IMR-90 (cell line): ENCODE results near the gene ZNF329. TPM values are rescaled to one million over a fixed set of nuclear protein-coding genes. Genes with fewer than 3 reads are reported as not detected.

Source experiments
- ATAC-seq: fragments of 200-7000 bp; cut with Tn5 transposase; 2 replicates; pipeline ENCODE4 v1.9.1; 2020; ENCODE audit warnings: low read depth, mild to moderate bottlenecking, moderate library complexity
- BruUV-seq: library from RNA; stranded (reverse); fragments of 400-500 nt; replicated peaks from 2 replicates; lab custom pipeline; 2021; lab: Mats Ljungman, UMichigan
- CTCF ChIA-PET: fragments of 300-600 bp; formaldehyde crosslinking; extraction: SDS; loops from one replicate; lab custom pipeline; 2021; ENCODE audit warnings: antibody characterized with exemption; lab: Yijun Ruan, JAX
- POLR2A ChIA-PET: fragments of 300-600 bp; sonication (Branson Sonifier 250); formaldehyde crosslinking; loops from one replicate; lab custom pipeline; 2022; ENCODE audit warnings: antibody characterized with exemption; ENCODE audit not compliant: unreplicated experiment; lab: Charles Lee
- DNase-seq: peaks from one replicate; pipeline ENCODE4 v3.0.0; 2013
- H2AFZ ChIP-seq: replicated peaks from 2 replicates; pipeline ENCODE3; 2013; ENCODE audit warnings: low read length, mild to moderate bottlenecking; ENCODE audit not compliant: poor library complexity
- H2AK5ac ChIP-seq: 2 replicates; pipeline ENCODE4 v1.6.1; 2013; ENCODE audit warnings: low read depth, low read length, inconsistent platforms
- H2AK9ac ChIP-seq: replicated peaks from 2 replicates; pipeline ENCODE3; 2013; ENCODE audit warnings: mild to moderate bottlenecking, low read depth, low read length, moderate library complexity; ENCODE audit not compliant: poor library complexity
- H2BK120ac ChIP-seq: 2 replicates; pipeline ENCODE4 v1.6.1; 2013; ENCODE audit warnings: low read depth, low read length, inconsistent platforms
- H2BK15ac ChIP-seq: 3 replicates; pipeline ENCODE4 v1.6.1; 2013; ENCODE audit warnings: low read depth, low read length, inconsistent platforms
- H2BK20ac ChIP-seq: 2 replicates; pipeline ENCODE4 v1.6.1; 2013; ENCODE audit warnings: low read depth, mild to moderate bottlenecking, inconsistent platforms, low read length, moderate library complexity
- H2BK5ac ChIP-seq: 2 replicates; pipeline ENCODE4 v1.6.1; 2013; ENCODE audit warnings: mild to moderate bottlenecking, low read depth, low read length, inconsistent platforms; ENCODE audit not compliant: poor library complexity, severe bottlenecking
- H3K14ac ChIP-seq: replicated peaks from 2 replicates; pipeline ENCODE4 v1.6.1; 2013; ENCODE audit warnings: low read depth, low read length, inconsistent platforms
- H3K18ac ChIP-seq: 2 replicates; pipeline ENCODE4 v1.6.1; 2013; ENCODE audit warnings: low read depth, low read length, control low read depth
- H3K23ac ChIP-seq: 2 replicates; pipeline ENCODE4 v1.6.1; 2013; ENCODE audit warnings: low read depth, low read length, inconsistent platforms
- H3K27ac ChIP-seq: 2 replicates; pipeline ENCODE4 v1.5.1; 2013; ENCODE audit warnings: mild to moderate bottlenecking, control low read depth, low read length; ENCODE audit not compliant: insufficient read depth
- H3K27me3 ChIP-seq: 2 replicates; pipeline ENCODE4 v1.6.1; 2013; ENCODE audit warnings: low read length; ENCODE audit not compliant: control insufficient read depth, insufficient read depth
- H3K36me3 ChIP-seq: 2 replicates; pipeline ENCODE4 v1.6.1; 2013; ENCODE audit warnings: low read length, mixed read lengths; ENCODE audit not compliant: control insufficient read depth, insufficient read depth
- H3K4ac ChIP-seq: 2 replicates; pipeline ENCODE4 v1.6.1; 2013; ENCODE audit warnings: low read depth, low read length, inconsistent platforms
- H3K4me1 ChIP-seq: 2 replicates; pipeline ENCODE4 v1.6.1; 2013; ENCODE audit warnings: low read length, mixed read lengths; ENCODE audit not compliant: control insufficient read depth, insufficient read depth
- H3K4me2 ChIP-seq: 2 replicates; pipeline ENCODE4 v1.6.1; 2013; ENCODE audit warnings: low read depth, mild to moderate bottlenecking, control low read depth, low read length, moderate library complexity
- H3K4me3 ChIP-seq: 2 replicates; pipeline ENCODE4 v1.5.1; 2013; ENCODE audit warnings: low read depth, mild to moderate bottlenecking, control low read depth, low read length, moderate library complexity; ENCODE audit not compliant: insufficient read depth
- H3K56ac ChIP-seq: 2 replicates; pipeline ENCODE4 v1.6.1; 2013; ENCODE audit warnings: low read length, inconsistent platforms; ENCODE audit not compliant: insufficient read depth; ENCODE audit errors: extremely low read depth
- H3K79me1 ChIP-seq, 2 experiments: 2 replicates each; pipeline ENCODE4 v1.6.1; 2013; ENCODE audit warnings: low read length in 2 of 2, inconsistent platforms in 1 of 2, low read depth in 1 of 2
- H3K9ac ChIP-seq: 2 replicates; pipeline ENCODE4 v1.6.1; 2013; ENCODE audit warnings: low read depth, low read length, control low read depth
- H3K9me1 ChIP-seq: 2 replicates; pipeline ENCODE4 v1.6.1; 2013; ENCODE audit warnings: low read length, inconsistent platforms; ENCODE audit not compliant: insufficient read depth
- H3K9me3 ChIP-seq: 2 replicates; pipeline ENCODE4 v1.6.1; 2013; ENCODE audit warnings: low read length; ENCODE audit not compliant: control insufficient read depth, insufficient read depth
- H4K20me1 ChIP-seq: 2 replicates; pipeline ENCODE4 v1.6.1; 2013; ENCODE audit warnings: low read length, inconsistent platforms; ENCODE audit not compliant: insufficient read depth
- H4K5ac ChIP-seq: 2 replicates; pipeline ENCODE4 v1.6.1; 2013; ENCODE audit warnings: mild to moderate bottlenecking, low read depth, low read length, control low read depth
- H4K8ac ChIP-seq, 2 experiments: 2 replicates each; pipeline ENCODE4 v1.6.1; 2013; ENCODE audit warnings: low read depth in 2 of 2, low read length in 2 of 2, control low read depth in 1 of 2, inconsistent platforms in 1 of 2
- H4K91ac ChIP-seq: 2 replicates; pipeline ENCODE4 v1.6.1; 2013; ENCODE audit warnings: low read depth, low read length, inconsistent platforms; ENCODE audit not compliant: insufficient read depth
- BHLHE40 ChIP-seq: fragments of 150-350 bp; IDR thresholded peaks from 2 replicates; pipeline ENCODE4 v1.6.1; 2016; ENCODE audit warnings: mild to moderate bottlenecking, low read depth, low read length
- CEBPB ChIP-seq: IDR thresholded peaks from 2 replicates; pipeline ENCODE4 v1.6.1; 2012; ENCODE audit warnings: low read depth, low read length, improper control_type of control experiment
- CTCF ChIP-seq: conservative IDR thresholded peaks from 2 replicates; pipeline ENCODE4 v1.5.1; 2012; ENCODE audit warnings: mild to moderate bottlenecking, low read depth, low read length, improper control_type of control experiment
- ELK1 ChIP-seq: fragments of 150-350 bp; IDR thresholded peaks from 2 replicates; pipeline ENCODE4 v1.6.1; 2016; ENCODE audit warnings: low read depth, mild to moderate bottlenecking, low read length, moderate library complexity, borderline replicate concordance
- FOS ChIP-seq: fragments of 150-350 bp; IDR thresholded peaks from 2 replicates; pipeline ENCODE4 v1.6.1; 2016; ENCODE audit warnings: low read depth, low read length
- MAZ ChIP-seq: IDR thresholded peaks from 2 replicates; pipeline ENCODE4 v1.6.1; 2012; ENCODE audit warnings: low read depth, mild to moderate bottlenecking, low read length, improper control_type of control experiment, moderate library complexity, borderline replicate concordance
- MXI1 ChIP-seq: IDR thresholded peaks from 2 replicates; pipeline ENCODE4 v1.6.1; 2012; ENCODE audit warnings: low read depth, mild to moderate bottlenecking, low read length, moderate library complexity, borderline replicate concordance
- NFE2L2 ChIP-seq: fragments of 150-350 bp; IDR thresholded peaks from 2 replicates; pipeline ENCODE4 v1.6.1; 2016; ENCODE audit warnings: low read depth, mild to moderate bottlenecking, low read length
- RAD21 ChIP-seq: IDR thresholded peaks from 2 replicates; pipeline ENCODE4 v1.6.1; 2012; ENCODE audit warnings: low read length, improper control_type of control experiment
- RFX5 ChIP-seq: IDR thresholded peaks from 2 replicates; pipeline ENCODE4 v1.8.0; 2012; ENCODE audit warnings: low read depth, mild to moderate bottlenecking, low read length, moderate library complexity
- SMC3 ChIP-seq: fragments of 150-350 bp; IDR thresholded peaks from 2 replicates; pipeline ENCODE4 v1.6.1; 2016; ENCODE audit warnings: low read depth, mild to moderate bottlenecking, antibody characterized with exemption, low read length, moderate library complexity
- USF2 ChIP-seq: fragments of 150-350 bp; IDR thresholded peaks from 2 replicates; pipeline ENCODE4 v1.6.1; 2017; ENCODE audit warnings: mild to moderate bottlenecking, antibody characterized with exemption, low read length, low read depth
- WGBS, 2 experiments: methylation state at CpG; one replicate each; pipeline versions ENCODE4 v1.1.5 to v1.1.7; 2013; ENCODE audit warnings: missing lambda C conversion rate in 2 of 2; ENCODE audit not compliant: insufficient read length in 1 of 2; ENCODE audit errors: extremely low coverage in 2 of 2; 5-methylcytosine and 5-hydroxymethylcytosine counted together
- dilution Hi-C: fragments of 300-500 bp; cut with HindIII; formaldehyde crosslinking; loops from one replicate; pipeline ENCODE4 v1.14.3; 2018; ENCODE audit warnings: low sequenced_read_pairs; ENCODE audit not compliant: unreplicated experiment
- in situ Hi-C: fragments of 300-500 bp; cut with MboI; formaldehyde crosslinking; loops from 3 replicates; pipeline ENCODE4 v1.14.3; 2019; ENCODE audit warnings: low sequenced_read_pairs, inconsistent platforms, mixed read lengths
- intact Hi-C: fragments of 100-400 bp; cut with micrococcal nuclease; formaldehyde crosslinking; loops from 2 replicates; pipeline ENCODE4 v1.10.0; 2022
- polyA plus RNA-seq, 3 experiments: library from polyadenylated mRNA; depleted of rRNA; stranded (reverse); fragments of >200 nt; gene quantifications; 2 replicates each; pipeline ENCODE4 v1.2.3, GENCODE V29; 2012; ENCODE audit warnings: low replicate concordance in 1 of 3
- total RNA-seq: library from RNA; depleted of rRNA; stranded (reverse); fragments of >200 nt; gene quantifications from 2 replicates; pipeline ENCODE4 v1.2.3, GENCODE V29; 2012

ZNF329 gene
- total and polyA plus RNA-seq, 2 of the 4 experiments (the other 2 are of a cell fraction), result 4.7 to 16.8 TPM

GRCh38 chr19:58084596-58085347 is 65.8 kb downstream of the ZNF329 start (continued):
- TF ChIP-seq SMC3, result no peak
- no peak for TF ChIP-seq RAD21
- no peak for TF ChIP-seq MAZ
- TF ChIP-seq CEBPB, result no peak
- no peak for TF ChIP-seq MXI1

- Histone ChIP-seq H3K4me3 (no peak overlapping the region), H3K9me3 (peaks cover 76% of the 10 kb centered on the region), H3K27ac (no peak overlapping the region), H3K23ac (no peak overlapping the region), H3K14ac (no peak overlapping the region), H3K4me2 (no peak overlapping the region), H2BK120ac (no peak overlapping the region), H2AFZ (no peak overlapping the region), H2BK15ac (no peak overlapping the region), H3K4ac (no peak overlapping the region), H3K56ac (no peak overlapping the region), H3K4me1 (no peaks in the 10 kb centered on the region), H4K20me1 (no peaks in the 10 kb centered on the region), H4K5ac (no peak overlapping the region), H4K91ac (no peak overlapping the region), H3K18ac (no peak overlapping the region), H2AK9ac (no peak overlapping the region), H4K8ac (no peak overlapping the region), H3K9ac (no peak overlapping the region), H3K9me1 (no peaks in the 10 kb centered on the region), H3K27me3 (no peaks in the 10 kb centered on the region), H2AK5ac (no peak overlapping the region), H3K36me3 (peaks cover 23% of the 10 kb centered on the region), H2BK20ac (no peak overlapping the region), H2BK5ac (no peak overlapping the region), H3K79me1 (no peaks in the 10 kb centered on the region)
- no CpG with 5 or more reads among the region's 3 CpGs for WGBS, 2 experiments
- ATAC-seq (no peak), DNase-seq (no peak)
- in situ Hi-C loops, result no loop called here
- ChIA-PET POLR2A (no interaction called here), CTCF (no interaction called here)
- no TSS peak for BruUV-seq
- dilution Hi-C loops, result no loop called here
- intact Hi-C loops, result no loop called here
- TF ChIP-seq MXI1, result no peak
- TF ChIP-seq FOS, result no peak
- no peak for TF ChIP-seq USF2
- TF ChIP-seq RFX5, result no peak
- no peak for TF ChIP-seq SMC3
- TF ChIP-seq ELK1, result no peak
- no peak for TF ChIP-seq RAD21
- no peak for TF ChIP-seq NFE2L2
- TF ChIP-seq CEBPB, result no peak
- no peak for TF ChIP-seq BHLHE40
- no peak for TF ChIP-seq CTCF
Measured at GRCh38 chr19:58083021-58083420, 67.6 kb downstream of the ZNF329 start.
